Activated naive CD4-positive, alpha-beta T cell treated with anti-CD3 and anti-CD28 coated beads, Interleukin-2, amount 50 U/mL, for 72 hours (primary cell): Measurements from ENCODE around the gene LAMA5. TPM values are rescaled to one million over a fixed set of nuclear protein-coding genes. Genes with fewer than 3 reads are reported as not detected.

Experiments used
- ATAC-seq, 2 donors: fragments of 150-1000 bp; cut with Tn5 transposase; 2 replicates each; pipeline ENCODE4 v1.10.0; 2021; ENCODE audit warnings: mild to moderate bottlenecking in 2 of 2, moderate library complexity in 2 of 2
- DNase-seq, 2 donors: peaks; one replicate each; pipeline ENCODE4 v3.0.0; 2021 to 2022; ENCODE audit warnings: low spot score in 2 of 2
- H3K27ac Mint-ChIP-seq, 2 donors: one replicate each; pipeline ENCODE4 v1.8.0; 2022; ENCODE audit warnings: mild to moderate bottlenecking in 2 of 2, mixed read lengths in 2 of 2
- H3K36me3 Mint-ChIP-seq, 2 donors: one replicate each; pipeline ENCODE4 v1.8.0; 2022; ENCODE audit warnings: mixed read lengths in 2 of 2
- H3K9me3 Mint-ChIP-seq, 2 donors: one replicate each; pipeline ENCODE4 v1.8.0; 2022; ENCODE audit warnings: mixed read lengths in 2 of 2
- total RNA-seq, 2 donors: library from RNA; stranded (reverse); gene quantifications; one replicate each; pipeline ENCODE4 v1.2.3, GENCODE V29; 2022

The LAMA5 gene
- total RNA-seq, 2 donors from 2014 or later, result 0.36 to 0.95 TPM

DNA sequence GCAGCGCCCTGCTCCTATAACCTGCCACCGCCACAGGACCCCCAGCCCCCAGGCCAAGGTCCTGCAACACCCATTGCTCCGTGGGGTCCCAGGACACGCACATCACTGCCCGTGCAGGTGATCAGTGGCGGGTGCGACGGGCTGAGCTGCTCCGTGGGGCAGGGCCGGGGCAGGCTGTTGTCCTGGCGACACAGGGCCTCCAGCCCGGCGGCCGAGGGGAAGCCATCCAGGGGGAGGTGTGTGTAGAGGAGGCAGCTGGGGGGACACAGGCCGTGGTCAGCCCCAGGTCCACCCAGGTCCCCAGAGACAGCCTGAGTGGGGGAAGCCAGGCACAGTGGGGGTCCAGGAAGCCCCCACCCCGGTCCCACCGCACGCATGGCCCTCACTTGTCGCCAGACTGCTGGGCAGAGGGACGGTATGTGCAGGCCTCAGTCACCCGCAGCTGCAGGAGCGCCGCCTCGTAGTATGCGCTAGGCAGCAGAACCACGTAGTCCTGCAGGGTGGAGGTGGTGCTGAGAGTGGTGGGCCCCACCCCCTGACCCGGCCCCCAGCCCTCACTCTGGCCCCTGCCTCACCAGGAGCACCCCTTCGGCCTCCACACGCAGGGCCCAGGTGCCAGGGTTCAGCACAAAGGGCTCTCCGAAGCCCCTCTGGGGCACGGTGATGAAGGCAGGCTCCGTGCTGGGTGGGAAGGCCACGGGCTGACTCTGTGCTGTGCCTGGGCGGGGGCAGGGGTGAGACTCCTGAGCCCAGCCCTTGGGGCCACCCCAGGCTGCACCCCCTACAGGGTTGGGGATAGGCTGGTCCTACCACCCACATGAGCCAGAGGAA lies 33.9 kb downstream of the LAMA5 start:
- H3K9me3 Mint-ChIP-seq, result no peaks in the 10 kb centered on the region
- H3K27ac Mint-ChIP-seq, result no peak overlapping the region
- no peaks in the 10 kb centered on the region for H3K36me3 Mint-ChIP-seq
- ATAC-seq (no peak), DNase-seq (no peak)

DNA sequence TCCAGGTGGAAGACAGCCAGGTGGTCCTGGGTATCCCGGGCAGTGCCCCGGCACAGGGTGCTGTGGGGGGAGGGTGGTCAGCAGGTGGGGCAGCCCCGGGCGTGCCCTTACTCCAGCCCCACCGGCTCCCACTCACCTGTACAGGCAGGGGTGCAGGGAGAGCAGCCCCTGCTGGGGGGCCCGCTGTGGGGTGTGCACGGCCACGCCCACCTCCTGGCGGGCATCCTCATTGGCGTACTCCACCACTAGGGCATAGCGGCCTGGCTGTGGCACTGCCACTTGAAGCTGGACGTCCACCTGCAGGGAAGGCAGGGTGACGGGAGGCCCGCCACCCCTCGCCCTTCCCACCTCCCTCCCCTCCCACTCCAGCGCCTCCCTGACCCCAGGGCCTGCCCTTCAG lies 34.7 kb downstream of the LAMA5 start:
- no peaks in the 10 kb centered on the region for H3K36me3 Mint-ChIP-seq
- no peak overlapping the region for H3K27ac Mint-ChIP-seq
- no peaks in the 10 kb centered on the region for H3K9me3 Mint-ChIP-seq
- ATAC-seq (no peak), DNase-seq (no peak)

DNA sequence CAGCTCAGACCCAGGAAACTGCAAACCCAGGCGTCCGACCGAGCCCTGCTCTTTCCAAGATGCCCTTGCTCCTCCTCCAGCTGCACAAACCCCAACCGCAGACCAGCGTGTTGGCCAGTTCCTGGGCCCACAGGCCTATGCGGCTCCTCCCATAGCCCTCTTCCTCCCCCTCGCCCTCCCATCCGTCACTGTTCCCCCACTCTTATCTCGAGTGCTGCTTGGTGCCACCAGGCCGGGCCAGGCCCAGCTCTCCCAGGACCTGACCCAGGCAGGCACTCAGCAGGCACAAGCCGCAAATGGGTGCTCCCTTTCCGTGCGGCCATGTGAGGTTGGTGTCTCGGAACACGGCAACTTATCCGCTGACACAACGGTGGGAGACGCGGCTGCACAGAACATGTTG lies 35.8 kb downstream of the LAMA5 start:
- DNase-seq (no peak), ATAC-seq (no peak)
- Mint-ChIP-seq H3K9me3 (no peaks in the 10 kb centered on the region), H3K36me3 (no peaks in the 10 kb centered on the region), H3K27ac (no peak overlapping the region)

DNA sequence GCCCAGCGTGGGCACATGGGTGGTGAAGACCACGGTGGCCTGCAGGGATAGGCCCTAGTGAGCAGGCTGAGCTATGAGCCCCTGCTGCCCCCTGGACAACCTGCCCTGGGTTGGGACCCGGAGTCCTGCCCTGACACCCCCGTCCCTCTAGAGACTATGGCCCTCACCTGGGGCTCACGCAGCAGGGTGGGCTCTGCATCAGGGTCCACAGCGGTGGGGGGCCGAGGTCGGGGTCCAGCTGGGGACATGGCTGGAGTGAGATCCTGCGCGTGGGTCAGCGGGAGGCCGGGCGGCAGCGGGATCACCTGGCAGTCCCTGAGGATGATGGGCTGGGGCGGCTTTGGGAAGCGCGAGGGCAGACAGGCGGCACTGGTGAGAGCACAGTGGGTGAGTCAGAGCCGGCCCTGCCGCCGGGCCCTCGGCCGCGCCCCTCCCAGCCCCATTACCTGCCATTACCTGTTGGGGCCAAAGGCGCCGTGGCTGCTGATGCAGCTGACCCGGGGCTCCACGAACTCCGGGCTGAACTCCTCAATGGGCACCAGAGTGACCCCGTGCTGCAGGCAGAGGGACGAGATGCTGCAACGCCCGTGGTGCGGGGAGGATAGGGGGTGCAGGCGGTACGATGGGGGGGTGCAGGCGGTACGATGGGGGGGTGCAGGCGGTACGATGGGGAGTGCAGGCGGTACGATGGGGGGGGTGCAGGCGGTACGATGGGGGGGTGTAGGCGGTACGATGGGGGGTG lies 36.4 kb downstream of the LAMA5 start:
- H3K9me3 Mint-ChIP-seq, result no peaks in the 10 kb centered on the region
- no peaks in the 10 kb centered on the region for H3K36me3 Mint-ChIP-seq
- no peak overlapping the region for H3K27ac Mint-ChIP-seq
- ATAC-seq (no peak), DNase-seq (no peak)

DNA sequence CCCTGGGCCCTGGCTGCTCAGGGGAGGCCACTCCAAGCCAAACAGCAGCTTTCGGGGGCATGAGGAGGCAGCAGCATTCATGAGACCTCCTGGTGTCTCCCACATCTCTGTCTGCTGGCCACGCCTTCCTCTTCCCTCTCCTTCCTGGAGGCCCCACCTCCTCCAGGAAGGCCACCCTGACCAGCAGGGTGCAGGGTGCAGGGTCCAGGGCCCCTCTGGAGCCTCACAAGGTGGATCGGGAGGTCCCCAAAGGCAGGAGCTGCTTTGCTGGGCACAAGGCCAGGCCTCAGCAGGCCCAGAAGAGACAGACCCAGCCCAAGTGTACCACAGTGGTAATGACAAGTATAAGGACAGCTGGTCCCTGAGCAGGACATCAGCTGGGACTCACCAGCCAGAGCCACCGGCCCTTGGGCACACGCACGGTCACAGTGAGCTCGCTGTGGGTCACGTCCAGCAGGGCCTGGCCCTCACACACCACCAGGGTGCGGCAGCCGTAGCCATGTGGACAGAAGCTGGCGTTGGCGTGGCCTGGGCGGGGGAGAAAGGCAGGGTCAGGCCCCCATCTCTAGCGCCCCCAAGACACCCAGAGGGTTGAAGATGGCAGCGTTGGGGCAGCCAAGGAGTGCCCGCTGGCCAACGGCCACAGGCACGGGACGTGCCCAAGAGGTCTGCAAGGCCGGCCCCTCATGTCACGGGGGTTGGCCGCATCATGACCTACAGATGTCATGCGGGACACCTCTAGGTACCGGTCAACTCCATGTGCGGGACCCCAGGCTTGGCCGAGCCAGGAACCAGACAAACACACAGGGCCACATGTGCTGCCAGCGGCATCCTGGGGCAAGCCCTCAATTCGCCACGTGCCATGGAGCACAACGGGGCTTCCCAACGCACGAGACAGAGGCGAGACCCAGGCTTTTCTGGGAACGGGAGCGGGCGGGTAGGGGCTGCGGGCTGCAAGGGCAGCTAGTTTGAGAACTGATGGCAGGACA lies 37.4 kb downstream of the LAMA5 start:
- no peak for ATAC-seq
- no peak for DNase-seq
- Mint-ChIP-seq H3K9me3 (no peaks in the 10 kb centered on the region), H3K36me3 (no peaks in the 10 kb centered on the region), H3K27ac (no peak overlapping the region)

DNA sequence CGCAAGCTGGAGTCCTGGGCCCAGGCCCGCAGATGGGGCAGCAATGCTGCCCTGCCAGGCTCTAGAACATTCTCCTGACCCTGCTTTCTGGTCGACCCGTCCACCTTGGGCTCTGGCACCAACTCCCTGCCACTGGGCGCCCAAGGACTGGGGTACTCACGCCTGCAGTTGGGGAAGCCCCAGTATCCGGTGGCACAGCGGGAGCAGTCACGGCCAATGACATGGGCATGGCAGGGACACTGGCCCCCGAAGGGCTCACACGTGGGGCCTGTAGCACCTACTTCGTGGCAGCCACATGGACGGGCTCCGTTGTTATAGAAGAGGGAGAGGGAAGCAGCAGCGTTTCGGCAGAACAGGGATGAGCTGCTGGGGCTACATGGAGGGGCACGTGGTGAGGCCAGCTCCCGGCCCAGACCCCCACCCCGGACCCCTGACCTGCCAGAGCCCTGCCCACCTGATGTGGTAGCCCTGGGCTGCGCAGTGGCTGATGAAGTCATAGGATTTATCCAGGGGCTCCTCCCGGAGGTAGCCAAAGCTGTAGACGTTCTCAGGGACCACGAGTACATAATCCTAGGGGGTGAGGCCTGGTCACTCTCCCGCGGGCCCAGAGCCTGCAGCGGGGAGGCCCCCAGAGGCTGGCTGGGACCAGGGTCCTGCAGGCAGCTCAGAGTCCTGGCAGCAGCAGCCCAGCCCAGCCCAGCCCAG lies 38.3 kb downstream of the LAMA5 start:
- H3K27ac Mint-ChIP-seq, result no peak overlapping the region
- no peaks in the 10 kb centered on the region for H3K36me3 Mint-ChIP-seq
- no peaks in the 10 kb centered on the region for H3K9me3 Mint-ChIP-seq
- DNase-seq (no peak), ATAC-seq (no peak)

- DNase-seq (no peak), ATAC-seq (no peak)
- Mint-ChIP-seq H3K27ac (no peak overlapping the region), H3K36me3 (no peaks in the 10 kb centered on the region), H3K9me3 (no peaks in the 10 kb centered on the region)
These were observed 39.2 kb downstream of the LAMA5 start for GRCh38 chr20:62327726-62328495.

DNA sequence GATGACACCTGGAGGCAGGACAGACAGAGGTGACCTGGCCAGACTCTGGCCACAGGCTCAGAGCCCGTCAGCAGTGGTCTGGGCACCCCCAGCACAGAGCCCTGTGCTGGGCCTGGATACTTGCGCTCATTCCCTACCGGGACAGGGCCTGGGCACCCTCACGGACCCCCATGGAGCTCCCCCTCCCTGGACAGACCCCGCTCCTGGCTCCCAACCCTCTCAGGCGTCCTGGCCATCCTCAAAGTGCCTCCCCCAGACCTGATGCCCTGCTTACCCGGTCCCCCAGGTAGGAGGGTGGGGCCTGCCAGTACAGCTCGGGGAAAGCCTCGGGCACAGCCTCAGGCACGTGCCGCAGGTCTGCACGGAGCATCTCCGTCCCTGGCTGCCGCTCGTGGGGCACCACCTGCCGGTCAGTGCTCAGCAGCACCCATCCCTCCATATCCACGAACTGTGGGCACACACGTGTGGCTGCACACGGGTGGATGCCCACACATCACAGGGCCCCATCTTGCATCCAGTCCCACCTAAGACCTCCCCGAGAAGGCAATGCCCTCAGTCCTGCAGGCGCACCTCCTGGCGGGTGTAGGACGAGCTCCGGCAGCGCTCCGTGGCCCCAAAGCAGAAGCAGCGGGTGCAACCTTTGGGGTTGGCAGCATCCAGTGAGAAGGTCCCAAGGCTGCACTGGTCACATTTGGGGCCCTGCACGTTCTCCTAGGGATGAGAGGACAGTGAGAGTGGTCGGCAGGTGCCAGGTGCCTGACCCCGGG lies 40.0 kb downstream of the LAMA5 start:
- DNase-seq, result no peak
- Mint-ChIP-seq H3K36me3 (no peaks in the 10 kb centered on the region), H3K9me3 (no peaks in the 10 kb centered on the region), H3K27ac (no peak overlapping the region)
- ATAC-seq, result no peak

DNA sequence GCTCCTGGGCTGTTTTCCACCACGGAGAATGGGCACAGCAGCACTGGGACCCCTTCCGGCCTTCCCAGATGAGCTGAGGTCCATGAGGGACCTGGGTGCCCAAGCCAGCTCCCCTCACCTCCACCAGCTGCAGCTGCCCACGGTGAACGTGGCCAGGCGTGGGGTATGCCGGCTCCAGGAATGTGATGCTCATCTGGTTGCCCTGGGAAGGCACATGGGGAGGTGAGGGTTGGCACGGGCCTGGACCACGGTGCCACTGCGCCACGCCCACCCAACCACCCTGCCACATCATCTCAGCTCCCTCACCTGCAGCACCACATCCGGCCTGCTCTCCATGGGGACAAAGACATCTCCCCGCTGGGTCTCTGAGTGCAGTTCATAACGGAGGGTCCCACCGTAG lies 40.6 kb downstream of the LAMA5 start:
- ATAC-seq, result no peak
- no peak for DNase-seq
- Mint-ChIP-seq H3K36me3 (no peaks in the 10 kb centered on the region), H3K27ac (no peak overlapping the region), H3K9me3 (no peaks in the 10 kb centered on the region)

- DNase-seq (no peak), ATAC-seq (no peak)
- Mint-ChIP-seq H3K9me3 (no peaks in the 10 kb centered on the region), H3K27ac (no peak overlapping the region), H3K36me3 (no peaks in the 10 kb centered on the region)
These were observed 41.8 kb downstream of the LAMA5 start for GRCh38 chr20:62325172-62325905.

GRCh38 chr20:62323980-62324906 lies 42.9 kb downstream of the LAMA5 start:
- ATAC-seq (no peak), DNase-seq (no peak)
- Mint-ChIP-seq H3K9me3 (no peaks in the 10 kb centered on the region), H3K36me3 (no peaks in the 10 kb centered on the region), H3K27ac (no peak overlapping the region)

DNA sequence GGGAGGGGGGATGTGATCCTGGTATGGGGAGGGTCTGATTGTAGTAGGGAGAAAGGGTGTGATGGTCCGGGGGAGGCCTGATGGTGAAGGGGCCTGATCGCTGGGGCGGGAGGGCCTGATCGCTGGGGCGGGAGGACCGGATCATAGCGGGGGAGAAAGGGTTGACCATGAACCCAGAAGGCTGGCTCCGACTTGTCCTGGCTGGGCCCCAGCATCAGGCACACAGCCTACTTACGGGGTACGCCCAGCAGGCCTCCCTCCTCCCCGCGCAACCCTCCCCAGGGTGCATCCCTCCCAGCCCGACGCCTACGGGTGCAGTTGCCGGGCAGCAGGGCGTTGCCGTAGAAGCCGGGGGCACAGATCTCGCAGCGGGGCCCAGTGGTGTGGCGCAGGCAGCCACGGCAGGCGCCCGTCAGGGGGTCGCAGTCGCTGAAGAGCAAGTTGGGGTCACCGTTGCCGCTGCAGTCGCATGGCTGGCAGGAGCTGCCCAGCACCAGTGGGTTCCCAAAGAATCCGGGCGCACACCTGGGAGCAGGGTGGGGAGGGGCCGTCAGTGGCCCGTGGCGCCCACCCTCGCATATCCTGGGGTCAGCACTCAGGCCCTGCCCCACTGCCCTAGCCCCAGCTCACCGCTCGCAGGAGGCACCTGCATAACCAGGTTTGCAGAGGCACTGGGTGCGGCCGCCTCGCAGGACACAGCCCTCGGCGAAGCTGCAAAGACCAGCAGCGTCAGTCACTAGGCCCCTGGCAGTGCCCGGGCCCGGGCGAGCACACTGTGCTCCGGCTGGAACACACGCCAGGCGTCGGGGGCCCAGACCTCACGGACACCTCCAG lies 43.7 kb downstream of the LAMA5 start:
- DNase-seq (no peak), ATAC-seq (no peak)
- Mint-ChIP-seq H3K36me3 (no peaks in the 10 kb centered on the region), H3K27ac (no peak overlapping the region), H3K9me3 (no peaks in the 10 kb centered on the region)

DNA sequence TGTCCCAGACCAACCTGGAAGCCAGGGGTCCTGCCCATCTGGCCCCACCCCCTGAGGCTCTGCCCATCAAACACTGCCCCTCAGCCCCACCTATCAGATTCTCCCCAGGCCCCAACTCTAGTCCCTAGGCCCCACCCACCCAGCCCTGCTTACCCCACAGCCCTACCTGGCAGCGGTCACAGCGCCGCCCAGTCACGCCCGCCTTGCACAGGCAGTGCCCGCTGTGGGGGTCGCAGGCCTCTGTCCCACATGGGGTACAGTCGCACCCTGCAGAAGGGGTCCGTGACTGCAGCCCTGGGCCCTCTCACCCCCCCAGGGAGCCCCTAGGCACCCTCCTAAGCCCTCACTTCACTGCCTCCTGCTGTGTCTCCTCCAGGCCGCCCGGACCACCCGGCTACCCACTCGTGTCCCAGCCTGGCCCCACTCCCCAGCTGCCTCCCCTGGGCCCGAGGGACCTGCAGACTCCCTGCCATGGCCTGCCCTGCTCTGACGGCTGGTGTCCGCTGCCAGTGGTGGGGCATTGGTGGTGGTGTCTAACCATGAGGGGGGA lies 44.5 kb downstream of the LAMA5 start:
- H3K9me3 Mint-ChIP-seq, result no peaks in the 10 kb centered on the region

More for the DNA sequence above, 44.5 kb downstream of the LAMA5 start:
- no peaks in the 10 kb centered on the region for H3K36me3 Mint-ChIP-seq
- ATAC-seq, result no peak
- no peak for DNase-seq
- no peak overlapping the region for H3K27ac Mint-ChIP-seq
